Measurements from ENCODE around the gene RTRAF.

RTRAF gene

DNA sequence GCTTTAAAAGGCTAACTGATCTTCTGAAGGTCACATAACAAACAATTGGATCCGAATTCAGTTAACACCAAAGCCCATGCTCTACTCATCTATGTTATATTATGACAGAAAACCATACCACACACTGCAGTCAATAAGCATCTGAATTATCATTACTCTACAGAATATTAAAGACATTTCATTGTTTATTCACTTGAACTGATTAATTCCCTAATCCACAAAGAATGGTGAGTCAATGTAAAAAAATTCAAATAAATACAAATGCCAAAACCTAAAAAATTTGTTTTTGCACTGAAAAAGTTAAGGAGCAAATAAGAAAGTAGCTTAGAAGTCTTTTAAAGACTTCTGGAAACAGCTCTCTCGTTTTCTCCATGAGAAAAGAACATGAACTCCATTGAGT, 65.8 kb downstream of the RTRAF start:
- no peak overlapping the region for H3K4me3 ChIP-seq (ENCODE audit: low read depth, low read length)
- TF ChIP-seq, protein P1, sequence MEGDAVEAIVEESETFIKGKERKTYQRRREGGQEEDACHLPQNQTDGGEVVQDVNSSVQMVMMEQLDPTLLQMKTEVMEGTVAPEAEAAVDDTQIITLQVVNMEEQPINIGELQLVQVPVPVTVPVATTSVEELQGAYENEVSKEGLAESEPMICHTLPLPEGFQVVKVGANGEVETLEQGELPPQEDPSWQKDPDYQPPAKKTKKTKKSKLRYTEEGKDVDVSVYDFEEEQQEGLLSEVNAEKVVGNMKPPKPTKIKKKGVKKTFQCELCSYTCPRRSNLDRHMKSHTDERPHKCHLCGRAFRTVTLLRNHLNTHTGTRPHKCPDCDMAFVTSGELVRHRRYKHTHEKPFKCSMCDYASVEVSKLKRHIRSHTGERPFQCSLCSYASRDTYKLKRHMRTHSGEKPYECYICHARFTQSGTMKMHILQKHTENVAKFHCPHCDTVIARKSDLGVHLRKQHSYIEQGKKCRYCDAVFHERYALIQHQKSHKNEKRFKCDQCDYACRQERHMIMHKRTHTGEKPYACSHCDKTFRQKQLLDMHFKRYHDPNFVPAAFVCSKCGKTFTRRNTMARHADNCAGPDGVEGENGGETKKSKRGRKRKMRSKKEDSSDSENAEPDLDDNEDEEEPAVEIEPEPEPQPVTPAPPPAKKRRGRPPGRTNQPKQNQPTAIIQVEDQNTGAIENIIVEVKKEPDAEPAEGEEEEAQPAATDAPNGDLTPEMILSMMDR (IDR thresholded peaks at IDR 0.05; ENCODE audit: low read depth, low read length, missing control alignments), result no peak
- in situ Hi-C loops (cut with HindIII; ENCODE audit: low sequenced_read_pairs), result no loop called here
- DNase-seq (ENCODE audit: low read depth), result no peak

DNA sequence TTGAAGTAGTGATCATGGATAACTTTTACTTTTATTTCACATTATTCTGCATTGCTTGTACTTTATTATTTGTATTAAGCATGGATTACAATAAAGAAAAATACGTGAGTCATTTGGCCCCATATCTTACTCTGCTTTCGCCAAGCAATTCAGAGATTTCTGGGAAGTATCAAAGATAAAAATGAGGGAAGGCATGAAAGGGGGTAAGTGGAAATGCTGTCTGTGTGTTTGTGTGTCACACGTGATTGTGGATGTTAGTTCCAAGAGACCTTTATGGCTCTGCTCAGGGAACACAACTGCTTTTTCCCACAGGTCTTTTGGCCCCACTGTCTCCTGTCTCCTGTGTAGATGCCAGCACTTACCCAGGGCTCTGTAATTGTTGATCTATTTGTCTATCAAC, 69.0 kb downstream of the RTRAF start:
- no peak for DNase-seq (ENCODE audit: low read depth)
- H3K4me3 ChIP-seq (ENCODE audit: low read depth, low read length), result no peak overlapping the region
- TF ChIP-seq, protein P1 (IDR thresholded peaks at IDR 0.05; ENCODE audit: low read depth, low read length, missing control alignments), result no peak
- in situ Hi-C loops (cut with HindIII; ENCODE audit: low sequenced_read_pairs), result no loop called here

DNA sequence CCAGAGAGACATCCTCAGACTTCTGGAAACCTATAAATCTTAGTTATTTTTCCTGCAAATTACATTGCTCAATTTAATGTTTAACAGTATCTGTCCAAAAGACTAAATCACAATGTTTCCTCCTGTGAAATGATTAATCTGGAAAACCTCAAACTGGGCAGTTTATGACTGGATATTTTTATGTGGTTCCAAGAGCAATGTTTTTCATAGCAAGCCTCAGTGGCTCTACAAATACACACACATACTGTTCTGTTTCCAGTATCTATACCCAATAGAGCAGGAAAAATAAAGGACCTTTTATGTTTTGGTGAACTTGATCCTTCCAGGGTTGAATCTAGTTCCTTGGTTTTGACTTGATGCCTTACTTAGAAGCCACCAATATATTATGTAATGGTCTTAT, 70.3 kb downstream of the RTRAF start:
- in situ Hi-C loops (cut with HindIII; ENCODE audit: low sequenced_read_pairs), result no loop called here

DNA sequence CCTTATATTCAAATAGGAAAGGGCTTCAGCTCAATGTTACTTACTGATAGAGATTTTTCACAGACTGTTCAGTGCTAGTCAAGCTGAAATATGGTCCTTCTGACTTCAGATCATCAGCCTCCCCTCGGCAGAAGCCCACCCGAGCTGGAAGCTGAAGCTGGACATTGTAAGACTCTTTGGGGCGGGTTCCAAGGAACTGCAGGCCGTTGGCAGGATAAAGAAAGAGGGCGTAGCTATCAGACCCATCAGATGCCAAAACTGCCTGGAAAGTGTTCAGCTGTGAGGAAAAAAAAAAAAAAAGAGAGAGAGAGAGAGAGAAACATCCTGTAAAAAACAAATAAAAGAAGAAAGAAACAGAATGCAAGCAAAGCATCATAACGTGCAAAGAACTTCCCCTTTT, 70.7 kb downstream of the RTRAF start:
- DNase-seq (ENCODE audit: low read depth), result no peak
- in situ Hi-C loops (cut with HindIII; ENCODE audit: low sequenced_read_pairs), result no loop called here
- TF ChIP-seq, protein P1 (IDR thresholded peaks at IDR 0.05; ENCODE audit: low read depth, low read length, missing control alignments), result no peak
- H3K4me3 ChIP-seq (ENCODE audit: low read depth, low read length), result no peak overlapping the region

More for the DNA sequence above, 70.3 kb downstream of the RTRAF start:
- peak; percentile 77 for DNase-seq (ENCODE audit: low read depth)
- H3K4me3 ChIP-seq (ENCODE audit: low read depth, low read length), result no peak overlapping the region
- TF ChIP-seq, protein P1 (IDR thresholded peaks at IDR 0.05; ENCODE audit: low read depth, low read length, missing control alignments), result no peak
